H1 (cell line): ENCODE measurements around the gene SMG7. TPM values are rescaled to one million over a fixed set of nuclear protein-coding genes. Genes with fewer than 3 reads are reported as not detected.

Source experiments
- CTCF ChIP-seq, 3 experiments: IDR thresholded peaks; 1 replicate in 2 of 3; 2 replicates in 1 of 3; pipeline versions ENCODE4 v1.5.1 to v1.6.1; 2011; ENCODE audit warnings: low read length in 3 of 3, mild to moderate bottlenecking in 3 of 3, inconsistent platforms in 2 of 3, low read depth in 1 of 3, moderate library complexity in 1 of 3; ENCODE audit not compliant: insufficient read depth in 1 of 3; ENCODE audit errors: control extremely low read depth in 1 of 3
- EZH2 ChIP-seq: fragments of 200-600 bp; sonication (generic); IDR thresholded peaks from 2 replicates; pipeline ENCODE4 v1.7.1; 2012; ENCODE audit warnings: low read depth, mild to moderate bottlenecking, moderate library complexity, low read length, inconsistent platforms; ENCODE audit not compliant: severe bottlenecking
- GTF2F1 ChIP-seq: IDR thresholded peaks from 2 replicates; pipeline ENCODE4 v1.6.1; 2012; ENCODE audit warnings: low read depth, low read length, improper control_type of control experiment, borderline replicate concordance
- PHF8 ChIP-seq: fragments of 200-600 bp; sonication (generic); conservative IDR thresholded peaks from 2 replicates; pipeline ENCODE4 v1.7.1; 2012; ENCODE audit warnings: low read depth, mild to moderate bottlenecking, inconsistent platforms, low read length, moderate library complexity
- POLR2AphosphoS5 ChIP-seq: IDR thresholded peaks from 2 replicates; pipeline ENCODE4 v1.6.1; 2011; ENCODE audit warnings: low read depth, low read length
- RFX5 ChIP-seq: IDR thresholded peaks from 2 replicates; pipeline ENCODE4 v1.6.1; 2011; ENCODE audit warnings: low read depth, low read length, improper control_type of control experiment, borderline replicate concordance
- polyA plus RNA-seq, 7 experiments: library from polyadenylated mRNA; depleted of rRNA in 3 of 7; stranded (reverse) in 5 of 7; unstranded in 2 of 7; fragments of >200 nt in 5 of 7; fragments of 200-250 nt in 2 of 7; gene quantifications; 1 replicate in 5 of 7; 2 replicates in 1 of 7; 4 replicates in 1 of 7; pipeline versions ENCODE4 v1.2.1 to v1.2.3, GENCODE V29; 2011 to 2013; ENCODE audit warnings: missing spikeins in 2 of 7, mixed read lengths in 2 of 7
- total RNA-seq: library from RNA; stranded (reverse); fragmentation: NEBNext Ultra II Directional; extraction: Animal tissue kit (Norgen Biotek cat#: 25700); gene quantifications from 2 replicates; pipeline ENCODE4 v1.2.1, GENCODE V29; 2021
- TF ChIP-seq, protein P1 (sequence below): fragments of 300-600 bp; sonication (generic); IDR thresholded peaks from 2 replicates; pipeline ENCODE4 v1.7.1; 2012; ENCODE audit warnings: low read length, moderate library complexity, mild to moderate bottlenecking, inconsistent platforms; ENCODE audit not compliant: insufficient replicate concordance

The SMG7 gene
- total and polyA plus RNA-seq, 2 of the 8 experiments (the other 6 are each of a cell fraction or from before 2014, with no cell fraction given): 39.3 to 65.6 TPM

GRCh38 chr1:183571678-183572268, 99.5 kb downstream of the SMG7 start (continued):
- TF ChIP-seq, protein P1, sequence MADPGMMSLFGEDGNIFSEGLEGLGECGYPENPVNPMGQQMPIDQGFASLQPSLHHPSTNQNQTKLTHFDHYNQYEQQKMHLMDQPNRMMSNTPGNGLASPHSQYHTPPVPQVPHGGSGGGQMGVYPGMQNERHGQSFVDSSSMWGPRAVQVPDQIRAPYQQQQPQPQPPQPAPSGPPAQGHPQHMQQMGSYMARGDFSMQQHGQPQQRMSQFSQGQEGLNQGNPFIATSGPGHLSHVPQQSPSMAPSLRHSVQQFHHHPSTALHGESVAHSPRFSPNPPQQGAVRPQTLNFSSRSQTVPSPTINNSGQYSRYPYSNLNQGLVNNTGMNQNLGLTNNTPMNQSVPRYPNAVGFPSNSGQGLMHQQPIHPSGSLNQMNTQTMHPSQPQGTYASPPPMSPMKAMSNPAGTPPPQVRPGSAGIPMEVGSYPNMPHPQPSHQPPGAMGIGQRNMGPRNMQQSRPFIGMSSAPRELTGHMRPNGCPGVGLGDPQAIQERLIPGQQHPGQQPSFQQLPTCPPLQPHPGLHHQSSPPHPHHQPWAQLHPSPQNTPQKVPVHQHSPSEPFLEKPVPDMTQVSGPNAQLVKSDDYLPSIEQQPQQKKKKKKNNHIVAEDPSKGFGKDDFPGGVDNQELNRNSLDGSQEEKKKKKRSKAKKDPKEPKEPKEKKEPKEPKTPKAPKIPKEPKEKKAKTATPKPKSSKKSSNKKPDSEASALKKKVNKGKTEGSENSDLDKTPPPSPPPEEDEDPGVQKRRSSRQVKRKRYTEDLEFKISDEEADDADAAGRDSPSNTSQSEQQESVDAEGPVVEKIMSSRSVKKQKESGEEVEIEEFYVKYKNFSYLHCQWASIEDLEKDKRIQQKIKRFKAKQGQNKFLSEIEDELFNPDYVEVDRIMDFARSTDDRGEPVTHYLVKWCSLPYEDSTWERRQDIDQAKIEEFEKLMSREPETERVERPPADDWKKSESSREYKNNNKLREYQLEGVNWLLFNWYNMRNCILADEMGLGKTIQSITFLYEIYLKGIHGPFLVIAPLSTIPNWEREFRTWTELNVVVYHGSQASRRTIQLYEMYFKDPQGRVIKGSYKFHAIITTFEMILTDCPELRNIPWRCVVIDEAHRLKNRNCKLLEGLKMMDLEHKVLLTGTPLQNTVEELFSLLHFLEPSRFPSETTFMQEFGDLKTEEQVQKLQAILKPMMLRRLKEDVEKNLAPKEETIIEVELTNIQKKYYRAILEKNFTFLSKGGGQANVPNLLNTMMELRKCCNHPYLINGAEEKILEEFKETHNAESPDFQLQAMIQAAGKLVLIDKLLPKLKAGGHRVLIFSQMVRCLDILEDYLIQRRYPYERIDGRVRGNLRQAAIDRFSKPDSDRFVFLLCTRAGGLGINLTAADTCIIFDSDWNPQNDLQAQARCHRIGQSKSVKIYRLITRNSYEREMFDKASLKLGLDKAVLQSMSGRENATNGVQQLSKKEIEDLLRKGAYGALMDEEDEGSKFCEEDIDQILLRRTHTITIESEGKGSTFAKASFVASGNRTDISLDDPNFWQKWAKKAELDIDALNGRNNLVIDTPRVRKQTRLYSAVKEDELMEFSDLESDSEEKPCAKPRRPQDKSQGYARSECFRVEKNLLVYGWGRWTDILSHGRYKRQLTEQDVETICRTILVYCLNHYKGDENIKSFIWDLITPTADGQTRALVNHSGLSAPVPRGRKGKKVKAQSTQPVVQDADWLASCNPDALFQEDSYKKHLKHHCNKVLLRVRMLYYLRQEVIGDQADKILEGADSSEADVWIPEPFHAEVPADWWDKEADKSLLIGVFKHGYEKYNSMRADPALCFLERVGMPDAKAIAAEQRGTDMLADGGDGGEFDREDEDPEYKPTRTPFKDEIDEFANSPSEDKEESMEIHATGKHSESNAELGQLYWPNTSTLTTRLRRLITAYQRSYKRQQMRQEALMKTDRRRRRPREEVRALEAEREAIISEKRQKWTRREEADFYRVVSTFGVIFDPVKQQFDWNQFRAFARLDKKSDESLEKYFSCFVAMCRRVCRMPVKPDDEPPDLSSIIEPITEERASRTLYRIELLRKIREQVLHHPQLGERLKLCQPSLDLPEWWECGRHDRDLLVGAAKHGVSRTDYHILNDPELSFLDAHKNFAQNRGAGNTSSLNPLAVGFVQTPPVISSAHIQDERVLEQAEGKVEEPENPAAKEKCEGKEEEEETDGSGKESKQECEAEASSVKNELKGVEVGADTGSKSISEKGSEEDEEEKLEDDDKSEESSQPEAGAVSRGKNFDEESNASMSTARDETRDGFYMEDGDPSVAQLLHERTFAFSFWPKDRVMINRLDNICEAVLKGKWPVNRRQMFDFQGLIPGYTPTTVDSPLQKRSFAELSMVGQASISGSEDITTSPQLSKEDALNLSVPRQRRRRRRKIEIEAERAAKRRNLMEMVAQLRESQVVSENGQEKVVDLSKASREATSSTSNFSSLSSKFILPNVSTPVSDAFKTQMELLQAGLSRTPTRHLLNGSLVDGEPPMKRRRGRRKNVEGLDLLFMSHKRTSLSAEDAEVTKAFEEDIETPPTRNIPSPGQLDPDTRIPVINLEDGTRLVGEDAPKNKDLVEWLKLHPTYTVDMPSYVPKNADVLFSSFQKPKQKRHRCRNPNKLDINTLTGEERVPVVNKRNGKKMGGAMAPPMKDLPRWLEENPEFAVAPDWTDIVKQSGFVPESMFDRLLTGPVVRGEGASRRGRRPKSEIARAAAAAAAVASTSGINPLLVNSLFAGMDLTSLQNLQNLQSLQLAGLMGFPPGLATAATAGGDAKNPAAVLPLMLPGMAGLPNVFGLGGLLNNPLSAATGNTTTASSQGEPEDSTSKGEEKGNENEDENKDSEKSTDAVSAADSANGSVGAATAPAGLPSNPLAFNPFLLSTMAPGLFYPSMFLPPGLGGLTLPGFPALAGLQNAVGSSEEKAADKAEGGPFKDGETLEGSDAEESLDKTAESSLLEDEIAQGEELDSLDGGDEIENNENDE: no peak
- TF ChIP-seq EZH2 (no peak), GTF2F1 (no peak), POLR2AphosphoS5 (no peak), CTCF (IDR thresholded peaks at IDR 0.05; ENCODE audit: control extremely low read depth in 1 of 3, insufficient read depth in 1 of 3, low read depth in 1 of 3, low read length in 3 of 3) (no peak), RFX5 (no peak), PHF8 (no peak)
